ENCODE results near the gene CSAG2.

CSAG2 gene

GRCh38 chrX:152674135-152674534, 34.9 kb downstream of the CSAG2 start:
- DNase-seq (ENCODE audit: low read depth in 1 of 2, low spot score in 1 of 2) = no peak

DNA sequence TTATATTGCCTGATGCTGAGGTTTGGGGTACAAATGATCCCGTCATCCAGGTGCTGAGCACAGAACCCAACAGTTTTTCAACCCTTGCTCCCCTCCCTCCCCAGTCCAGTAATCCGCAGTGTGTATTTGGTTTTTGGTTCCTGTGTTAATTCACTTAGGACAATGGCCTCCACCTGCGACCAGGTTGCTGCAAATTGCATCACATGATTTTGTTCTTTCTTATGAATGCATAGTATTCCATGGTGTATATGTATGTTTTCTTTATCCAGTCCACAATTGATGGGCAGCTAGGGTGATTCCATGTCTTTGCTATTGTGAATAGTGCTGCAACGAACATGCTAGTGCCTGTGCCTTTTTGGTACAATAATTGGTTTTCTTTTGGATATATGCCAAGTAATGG, 46.0 kb downstream of the CSAG2 start:
- DNase-seq (ENCODE audit: low read depth in 1 of 2, low spot score in 1 of 2) = no peak

GRCh38 chrX:152658302-152658701, 50.8 kb downstream of the CSAG2 start:
- DNase-seq (ENCODE audit: low read depth in 1 of 2, low spot score in 1 of 2) = no peak
